GM12878 (cell line): ENCODE measurements around the gene EML3. TPM values are rescaled to one million over a fixed set of nuclear protein-coding genes. Genes with fewer than 3 reads are reported as not detected.

Experiments
- ATAC-seq: fragments of 200-7000 bp; cut with Tn5 transposase; 3 replicates; pipeline ENCODE4 v1.9.1; 2020; ENCODE audit warnings: mild to moderate bottlenecking, moderate library complexity
- BruUV-seq: library from RNA; stranded (reverse); fragments of 400-500 nt; replicated peaks from 2 replicates; lab custom pipeline; 2021; lab: Mats Ljungman, UMichigan
- CTCF ChIA-PET: fragments of 300-600 bp; sonication (Branson Sonifier 250); formaldehyde crosslinking; extraction: SDS; loops from one replicate; lab custom pipeline; 2021; ENCODE audit warnings: inconsistent platforms; lab: Yijun Ruan, JAX
- POLR2A ChIA-PET: fragments of 350-600 bp; formaldehyde crosslinking; extraction: SDS; loops from one replicate; lab custom pipeline; 2021; ENCODE audit warnings: inconsistent platforms; lab: Charles Lee
- RAD21 ChIA-PET: fragments of 300-600 bp; sonication (Branson Sonifier 250); formaldehyde crosslinking; loops from one replicate; lab custom pipeline; 2023; ENCODE audit warnings: antibody characterized with exemption; ENCODE audit not compliant: unreplicated experiment; lab: Charles Lee
- SMC1A ChIA-PET: fragments of 300-600 bp; sonication (Branson Sonifier 250); formaldehyde crosslinking; loops from one replicate; lab custom pipeline; 2023; ENCODE audit not compliant: unreplicated experiment, uncharacterized antibody; lab: Charles Lee
- DNase-seq: peaks from one replicate; pipeline ENCODE4 v3.0.0-alpha.2; 2011; ENCODE audit warnings: low read depth, low spot score
- FAIRE-seq: peaks from 3 replicates; lab custom pipeline; 2011; peaks lifted over from hg19 to GRCh38; lab: Jason Lieb, UNC
- H2AFZ ChIP-seq: 2 replicates; pipeline ENCODE4 v1.6.0; 2011; ENCODE audit warnings: low read depth, low read length, control low read depth; ENCODE audit not compliant: control insufficient read depth
- H3K27ac ChIP-seq: 2 replicates; pipeline ENCODE4 v1.5.1; 2011; ENCODE audit warnings: control low read depth; ENCODE audit not compliant: control insufficient read depth, insufficient read depth
- H3K27me3 ChIP-seq, 2 experiments: replicated peaks in 1 of 2; 2 replicates each; pipeline versions ENCODE4 v1.6.0 to v1.6.1; 2011; ENCODE audit warnings: low read length in 1 of 2; ENCODE audit not compliant: control insufficient read depth in 2 of 2, insufficient read depth in 2 of 2
- H3K36me3 ChIP-seq, 2 experiments: 2 replicates each; pipeline ENCODE4 v1.5.1; 2011; ENCODE audit warnings: low read length in 1 of 2; ENCODE audit not compliant: control insufficient read depth in 2 of 2, insufficient read depth in 2 of 2
- H3K4me1 ChIP-seq: 2 replicates; pipeline ENCODE4 v1.6.1; 2011; ENCODE audit warnings: mild to moderate bottlenecking, low read length, moderate library complexity, mixed read lengths; ENCODE audit not compliant: control insufficient read depth, insufficient read depth
- H3K4me2 ChIP-seq: 2 replicates; pipeline ENCODE4 v1.6.0; 2011; ENCODE audit warnings: control low read depth; ENCODE audit not compliant: control insufficient read depth, insufficient read depth
- H3K4me3 ChIP-seq: fragments of 200-600 bp; sonication (generic); 2 replicates; pipeline ENCODE4 v1.5.1; 2016
- H3K79me2 ChIP-seq: 2 replicates; pipeline ENCODE4 v1.6.0; 2011; ENCODE audit warnings: low read length; ENCODE audit not compliant: control insufficient read depth, insufficient read depth
- H3K9ac ChIP-seq: 2 replicates; pipeline ENCODE4 v1.8.0; 2011; ENCODE audit warnings: low read length, control low read depth, mixed read lengths; ENCODE audit not compliant: control insufficient read depth, insufficient read depth
- H3K9me3 ChIP-seq: replicated peaks from 3 replicates; pipeline ENCODE4 v1.5.1; 2011; ENCODE audit warnings: mild to moderate bottlenecking, low read length; ENCODE audit not compliant: control insufficient read depth, insufficient read depth
- H4K20me1 ChIP-seq: 2 replicates; pipeline ENCODE4 v1.6.0; 2011; ENCODE audit not compliant: control insufficient read depth, insufficient read depth
- ASH2L ChIP-seq: fragments of 300-600, 200-600 bp; sonication (generic); IDR thresholded peaks from 2 replicates; pipeline ENCODE4 v1.6.1; 2017; ENCODE audit warnings: low read depth, mild to moderate bottlenecking, borderline replicate concordance
- EGR1 ChIP-seq, 2 experiments: IDR thresholded peaks; 1 replicate in 1 of 2; 2 replicates in 1 of 2; pipeline ENCODE4 v1.6.1; 2011 to 2012; ENCODE audit warnings: low read depth in 2 of 2, low read length in 2 of 2, borderline replicate concordance in 1 of 2, mild to moderate bottlenecking in 1 of 2, moderate library complexity in 1 of 2
- ELK1 ChIP-seq: IDR thresholded peaks from 2 replicates; pipeline ENCODE4 v1.6.1; 2012; ENCODE audit warnings: low read depth, low read length, improper control_type of control experiment
- IKZF2 ChIP-seq, 2 experiments: fragments of 450-650 bp; IDR thresholded peaks; 2 replicates each; pipeline ENCODE4 v1.6.1; 2017; ENCODE audit warnings: mild to moderate bottlenecking in 2 of 2, moderate library complexity in 2 of 2
- NKRF ChIP-seq: fragments of 450-650 bp; conservative IDR thresholded peaks from 2 replicates; pipeline ENCODE4 v1.6.1; 2017; ENCODE audit warnings: mild to moderate bottlenecking, moderate library complexity
- RBBP5 ChIP-seq: fragments of 200-600 bp; sonication (generic); conservative IDR thresholded peaks from 2 replicates; pipeline ENCODE4 v1.6.1; 2016
- REST ChIP-seq: IDR thresholded peaks from 2 replicates; pipeline ENCODE4 v1.6.1; 2012; ENCODE audit warnings: mild to moderate bottlenecking, low read depth, low read length
- SREBF2 ChIP-seq: IDR thresholded peaks from 2 replicates; pipeline ENCODE4 v1.6.1; 2012; ENCODE audit warnings: mild to moderate bottlenecking, low read length
- SRF ChIP-seq, 2 experiments: IDR thresholded peaks; 2 replicates each; pipeline ENCODE4 v1.6.1; 2011; ENCODE audit warnings: low read depth in 2 of 2, low read length in 2 of 2, mild to moderate bottlenecking in 1 of 2, moderate library complexity in 1 of 2
- STAT3 ChIP-seq: IDR thresholded peaks from 2 replicates; pipeline ENCODE4 v1.6.1; 2011; ENCODE audit warnings: low read depth, low read length, improper control_type of control experiment
- ZNF384 ChIP-seq: IDR thresholded peaks from 2 replicates; pipeline ENCODE4 v1.6.1; 2012; ENCODE audit warnings: low read depth, mild to moderate bottlenecking, low read length, improper control_type of control experiment, borderline replicate concordance
- whole genome bisulfite sequencing: methylation state at CpG from one replicate; pipeline ENCODE4 v1.1.6; 2016; ENCODE audit warnings: low lambda C conversion rate; ENCODE audit not compliant: insufficient replicate concordance, insufficient coverage; ENCODE audit errors: missing lambda C conversion rate; 5-methylcytosine and 5-hydroxymethylcytosine counted together
- in situ Hi-C: fragments of 300-500 bp; cut with MboI; formaldehyde crosslinking; loops from 9 replicates; pipeline ENCODE4 v1.14.3; 2018; ENCODE audit warnings: mixed read lengths
- intact Hi-C: fragments of 100-400 bp; cut with micrococcal nuclease; formaldehyde crosslinking; loops from one replicate; pipeline ENCODE4 v1.14.2; 2022; ENCODE audit not compliant: unreplicated experiment
- polyA plus RNA-seq, 11 experiments: library from polyadenylated mRNA; depleted of rRNA in 4 of 11; unstranded in 6 of 11; stranded (reverse) in 5 of 11; fragments of >200 nt; fragmentation: Nextera tagmentation in 4 of 11; fragmentation: Illumina TruSeq in 1 of 11; extraction: Ambion mirVana in 4 of 11; extraction: Trizol in 1 of 11; gene quantifications; 1 replicate in 1 of 11; 2 replicates in 10 of 11; pipeline versions ENCODE4 v1.2.1 to v1.2.3, GENCODE V29; 2011 to 2016; ENCODE audit warnings: inconsistent platforms in 2 of 11, missing spikeins in 2 of 11, low read depth in 1 of 11
- total RNA-seq, 4 experiments: library from RNA; depleted of rRNA in 3 of 4; stranded (reverse); fragments of >200 nt in 3 of 4; fragmentation: Illumina TruSeq in 1 of 4; extraction: Trizol in 1 of 4; gene quantifications; 2 replicates each; pipeline versions ENCODE4 v1.2.1 to v1.2.3, GENCODE V29; 2013 to 2021

EML3 gene
- total and polyA plus RNA-seq, 10 of the 15 experiments (the other 5 are each of a cell fraction or from before 2014, with no cell fraction given): 0.58 to 82.5 (median 24.8) TPM

- TF ChIP-seq IKZF2 (IDR thresholded peaks at IDR 0.05): no peak
- TF ChIP-seq STAT3: no peak
- TF ChIP-seq ELK1: no peak
Observed at GRCh38 chr11:62559204-62559603, 53.4 kb downstream of the EML3 start (continued).

- BruUV-seq: no TSS peak
- H3K36me3 ChIP-seq: peaks cover 13 to 22% of the 10 kb centered on the region in 2 experiments; a peak in 3 of 4 replicates
- intact Hi-C loops: no loop called here
- no peak overlapping the region for H3K4me3 ChIP-seq
- peaks cover 66% of the 10 kb centered on the region for H3K4me1 ChIP-seq
- SMC1A ChIA-PET: interaction anchor here (0.8 to 11.4 kb wide), 15 partner anchors 8 to 214 kb away, joined by 3 to 212 read pairs (median 6); partner anchors contain the start of gene EEF1G
- POLR2A ChIA-PET: interaction anchor here (0.7 to 11.4 kb wide), 7 partner anchors 12 to 134 kb away, joined by 3 to 188 read pairs (median 6); partner anchors contain the start of genes AHNAK, B3GAT3, CSKMT and EEF1G
- H4K20me1 ChIP-seq: no peaks in the 10 kb centered on the region
- H3K27me3 ChIP-seq: no peaks in the 10 kb centered on the region
- in situ Hi-C loops: loop anchor here (10.0 kb wide), 1 partner anchor 134 kb away; no protein-coding TSS in a partner anchor
- RAD21 ChIA-PET: interaction anchor here (0.6 to 13.9 kb wide), 14 partner anchors 7 to 164 kb away, joined by 3 to 313 read pairs (median 10); partner anchors contain the start of genes AHNAK, C11orf98, CSKMT and EEF1G
- CTCF ChIA-PET: interaction anchor here (0.7 to 7.5 kb wide), 17 partner anchors 8 to 219 kb away, joined by 3 to 246 read pairs (median 7); partner anchors contain the start of genes AHNAK and TUT1
- no peak overlapping the region for H2AFZ ChIP-seq
- no peaks in the 10 kb centered on the region for H3K9me3 ChIP-seq
- no peak for DNase-seq
- H3K27ac ChIP-seq: peak overlapping the region; percentile 99
- no peaks in the 10 kb centered on the region; the same call in none of the 2 replicates for H3K79me2 ChIP-seq
- WGBS: 76% methylated on average over 5 of the region's 9 CpGs
- H3K4me2 ChIP-seq: peak overlapping the region; percentile 26; the same call in 1 of the 2 replicates
- no peak for FAIRE-seq
- no peak overlapping the region for H3K9ac ChIP-seq
- ATAC-seq: no peak
- no peak for TF ChIP-seq EGR1 (IDR thresholded peaks at IDR 0.05; ENCODE audit: borderline replicate concordance in 1 of 2, low read depth in 2 of 2, low read length in 2 of 2)
- no peak for TF ChIP-seq NKRF
- no peak for TF ChIP-seq ELK1
- no peak for TF ChIP-seq SREBF2
- no peak for TF ChIP-seq RBBP5
- TF ChIP-seq REST: no peak
- 0 out of 2 replicates have a peak, but pooled peaks have one; percentile 32 for TF ChIP-seq ZNF384
- TF ChIP-seq ASH2L: no peak
- TF ChIP-seq SRF (IDR thresholded peaks at IDR 0.05; ENCODE audit: low read depth in 2 of 2, low read length in 2 of 2): no peak
Observed at GRCh38 chr11:62558669-62559068, 53.9 kb downstream of the EML3 start.
